Body of pancreas (tissue), 4 donors: ENCODE measurements around the gene POLN.

ENCODE experiments used
- POLR2A ChIP-seq, 3 donors: fragments of 450-650 bp; IDR thresholded peaks; one replicate each; pipeline ENCODE4 v1.6.1; 2016; ENCODE audit warnings: antibody characterized with exemption in 3 of 3, mild to moderate bottlenecking in 2 of 3
- TF ChIP-seq, protein P1 (sequence below), 7 experiments: fragments of 450-650 bp in 4 of 7; fragments of 200-600 bp in 3 of 7; sonication (generic) in 3 of 7; IDR thresholded peaks; one replicate each; pipeline ENCODE4 v1.5.1; 2016 to 2019; ENCODE audit warnings: antibody characterized with exemption in 7 of 7

DNA sequence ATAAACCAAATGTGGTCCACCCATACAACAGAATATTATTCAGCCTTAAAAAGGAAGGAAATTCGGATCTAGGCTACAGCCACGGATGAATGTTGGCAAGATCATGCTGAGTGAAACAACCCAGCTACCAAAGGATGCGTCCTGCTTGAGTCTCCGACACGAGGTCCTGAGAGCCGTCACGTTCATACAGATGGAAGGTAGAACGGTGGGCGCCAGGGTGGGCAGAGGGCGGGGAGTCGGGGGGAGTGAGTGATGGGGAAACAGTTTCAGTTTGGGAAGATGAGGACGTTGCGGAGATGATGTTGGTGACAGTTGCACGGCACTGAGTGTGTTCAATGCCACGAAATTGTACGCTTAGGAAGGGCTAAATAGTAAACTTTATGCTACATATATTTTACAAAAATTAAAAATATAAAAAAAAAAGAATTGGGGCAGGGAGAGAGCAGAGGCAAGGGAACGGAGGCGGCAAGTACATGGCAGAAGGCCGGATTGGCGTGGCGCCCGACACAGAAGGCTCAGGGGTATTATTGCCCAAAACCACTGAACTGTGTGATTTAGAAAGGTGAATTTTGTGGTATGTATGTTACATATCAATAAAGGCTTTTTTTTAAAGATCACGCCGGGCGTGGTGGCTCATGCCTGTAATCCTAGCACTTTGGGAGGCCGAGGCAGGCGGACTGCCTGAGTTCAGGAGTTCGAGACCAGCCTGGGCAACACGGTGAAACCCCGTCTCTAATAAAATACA, 34.8 kb upstream of the POLN start:
- TF ChIP-seq, protein P1, sequence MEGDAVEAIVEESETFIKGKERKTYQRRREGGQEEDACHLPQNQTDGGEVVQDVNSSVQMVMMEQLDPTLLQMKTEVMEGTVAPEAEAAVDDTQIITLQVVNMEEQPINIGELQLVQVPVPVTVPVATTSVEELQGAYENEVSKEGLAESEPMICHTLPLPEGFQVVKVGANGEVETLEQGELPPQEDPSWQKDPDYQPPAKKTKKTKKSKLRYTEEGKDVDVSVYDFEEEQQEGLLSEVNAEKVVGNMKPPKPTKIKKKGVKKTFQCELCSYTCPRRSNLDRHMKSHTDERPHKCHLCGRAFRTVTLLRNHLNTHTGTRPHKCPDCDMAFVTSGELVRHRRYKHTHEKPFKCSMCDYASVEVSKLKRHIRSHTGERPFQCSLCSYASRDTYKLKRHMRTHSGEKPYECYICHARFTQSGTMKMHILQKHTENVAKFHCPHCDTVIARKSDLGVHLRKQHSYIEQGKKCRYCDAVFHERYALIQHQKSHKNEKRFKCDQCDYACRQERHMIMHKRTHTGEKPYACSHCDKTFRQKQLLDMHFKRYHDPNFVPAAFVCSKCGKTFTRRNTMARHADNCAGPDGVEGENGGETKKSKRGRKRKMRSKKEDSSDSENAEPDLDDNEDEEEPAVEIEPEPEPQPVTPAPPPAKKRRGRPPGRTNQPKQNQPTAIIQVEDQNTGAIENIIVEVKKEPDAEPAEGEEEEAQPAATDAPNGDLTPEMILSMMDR (IDR thresholded peaks at IDR 0.05), result no peak
- no peak for TF ChIP-seq POLR2A (IDR thresholded peaks at IDR 0.05)
